VCaP (cell line): ENCODE data around the gene LRRC14B.

Experiments
- H3K27ac ChIP-seq: fragments of 450-650 bp; 2 replicates; pipeline ENCODE4 v1.5.1; 2017
- TF ChIP-seq, protein P1 (sequence below): fragments of 450-650 bp; conservative IDR thresholded peaks from 2 replicates; pipeline ENCODE4 v1.5.1; 2017; ENCODE audit warnings: mild to moderate bottlenecking, moderate library complexity

Gene LRRC14B

GRCh38 chr5:186091-187041, 4.9 kb upstream of the LRRC14B start:
- no peak overlapping the region for H3K27ac ChIP-seq
- TF ChIP-seq, protein P1, sequence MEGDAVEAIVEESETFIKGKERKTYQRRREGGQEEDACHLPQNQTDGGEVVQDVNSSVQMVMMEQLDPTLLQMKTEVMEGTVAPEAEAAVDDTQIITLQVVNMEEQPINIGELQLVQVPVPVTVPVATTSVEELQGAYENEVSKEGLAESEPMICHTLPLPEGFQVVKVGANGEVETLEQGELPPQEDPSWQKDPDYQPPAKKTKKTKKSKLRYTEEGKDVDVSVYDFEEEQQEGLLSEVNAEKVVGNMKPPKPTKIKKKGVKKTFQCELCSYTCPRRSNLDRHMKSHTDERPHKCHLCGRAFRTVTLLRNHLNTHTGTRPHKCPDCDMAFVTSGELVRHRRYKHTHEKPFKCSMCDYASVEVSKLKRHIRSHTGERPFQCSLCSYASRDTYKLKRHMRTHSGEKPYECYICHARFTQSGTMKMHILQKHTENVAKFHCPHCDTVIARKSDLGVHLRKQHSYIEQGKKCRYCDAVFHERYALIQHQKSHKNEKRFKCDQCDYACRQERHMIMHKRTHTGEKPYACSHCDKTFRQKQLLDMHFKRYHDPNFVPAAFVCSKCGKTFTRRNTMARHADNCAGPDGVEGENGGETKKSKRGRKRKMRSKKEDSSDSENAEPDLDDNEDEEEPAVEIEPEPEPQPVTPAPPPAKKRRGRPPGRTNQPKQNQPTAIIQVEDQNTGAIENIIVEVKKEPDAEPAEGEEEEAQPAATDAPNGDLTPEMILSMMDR: no peak

GRCh38 chr5:187042-187431, 4.3 kb upstream of the LRRC14B start:
- H3K27ac ChIP-seq: no peak overlapping the region
- TF ChIP-seq, protein P1: no peak

DNA sequence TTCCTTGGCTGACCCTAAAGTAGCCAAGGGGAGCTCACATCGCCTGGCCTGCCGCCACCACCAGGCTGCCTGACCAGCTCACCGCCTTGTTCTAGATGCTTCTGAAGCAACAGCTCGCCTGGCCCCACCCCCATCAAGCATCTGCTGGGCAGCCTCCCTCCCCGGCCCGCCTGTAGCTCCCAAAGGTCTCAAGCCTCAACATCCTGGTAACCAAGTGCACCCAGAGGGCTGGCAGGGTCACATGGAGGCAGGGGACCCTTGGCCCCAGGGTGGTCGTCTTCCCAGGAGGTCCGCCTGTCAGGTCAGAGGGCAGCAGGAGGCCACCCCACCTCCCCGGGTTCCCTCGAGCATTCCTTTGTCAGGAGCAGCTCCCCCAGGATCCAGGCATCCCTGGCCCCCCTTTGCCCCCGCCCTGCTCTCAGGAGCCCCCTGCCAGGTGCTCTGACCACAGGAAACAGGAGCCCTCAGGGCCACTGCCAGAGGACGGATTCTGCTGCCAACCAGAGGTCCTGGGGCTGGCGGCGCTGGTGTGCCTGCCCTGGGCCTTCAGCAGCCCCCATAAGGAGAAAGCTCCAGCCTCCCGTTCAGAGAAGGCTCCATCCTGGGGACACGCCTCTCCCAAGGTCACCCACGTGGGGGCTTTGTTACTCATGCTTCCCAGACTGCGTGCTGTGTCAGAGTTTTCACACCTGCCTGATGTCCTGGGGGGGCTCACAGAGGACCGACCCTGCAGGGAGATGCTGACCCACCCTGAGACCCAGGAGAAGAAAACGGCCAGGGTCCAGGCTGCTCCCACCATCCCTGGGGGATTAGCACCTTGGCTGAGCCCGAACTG, 3.5 kb upstream of the LRRC14B start:
- H3K27ac ChIP-seq: no peak overlapping the region
- TF ChIP-seq, protein P1: no peak

DNA sequence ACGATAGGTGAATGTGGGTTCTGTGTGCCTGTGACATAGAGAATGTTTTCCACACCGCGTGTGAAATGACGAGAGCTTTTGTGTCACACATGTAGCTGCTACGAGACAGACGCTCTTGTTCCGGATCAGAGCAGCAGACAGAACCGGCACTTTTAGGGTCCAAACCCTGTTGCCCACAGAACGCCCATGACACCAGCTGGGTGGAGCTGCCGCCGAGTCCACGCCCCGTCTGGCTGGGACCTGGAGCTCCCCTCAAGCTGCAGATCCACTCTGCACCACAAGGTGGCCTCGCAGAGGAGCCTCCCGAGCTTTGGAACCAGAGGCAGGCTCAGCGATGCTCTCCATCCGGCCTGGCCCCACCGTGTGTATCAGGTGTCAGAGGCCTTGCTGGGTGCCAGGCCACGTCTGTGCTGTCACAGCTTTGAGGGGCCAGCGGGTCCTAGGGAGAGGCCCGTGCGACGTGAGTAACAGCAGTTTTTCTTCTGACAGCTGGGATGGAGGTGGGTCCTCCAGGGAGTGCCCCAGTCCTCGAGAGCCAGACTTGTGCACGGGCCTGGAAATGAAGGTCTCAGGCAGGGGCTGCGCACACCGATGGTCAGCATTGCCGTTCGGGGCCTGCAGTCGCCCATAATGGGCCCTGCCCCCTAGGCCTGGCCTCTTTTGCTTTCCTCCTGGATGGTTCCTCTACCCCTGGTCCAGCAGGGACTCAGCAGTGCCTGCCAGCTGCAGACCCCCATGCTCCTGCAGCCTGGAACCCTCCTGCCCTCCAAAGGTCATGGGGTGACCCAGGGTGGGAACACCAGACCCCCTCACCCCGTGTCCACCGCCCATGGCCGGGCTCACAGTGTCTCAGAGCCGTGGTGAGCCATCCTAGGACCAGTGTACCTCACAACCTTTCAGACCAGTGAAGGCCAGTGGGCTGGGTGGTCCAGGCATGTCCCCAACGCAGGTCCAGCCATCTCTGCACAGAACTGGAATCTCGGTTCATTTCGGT, 2.5 kb upstream of the LRRC14B start:
- TF ChIP-seq, protein P1: peak; percentile 92
- no peak overlapping the region for H3K27ac ChIP-seq

DNA sequence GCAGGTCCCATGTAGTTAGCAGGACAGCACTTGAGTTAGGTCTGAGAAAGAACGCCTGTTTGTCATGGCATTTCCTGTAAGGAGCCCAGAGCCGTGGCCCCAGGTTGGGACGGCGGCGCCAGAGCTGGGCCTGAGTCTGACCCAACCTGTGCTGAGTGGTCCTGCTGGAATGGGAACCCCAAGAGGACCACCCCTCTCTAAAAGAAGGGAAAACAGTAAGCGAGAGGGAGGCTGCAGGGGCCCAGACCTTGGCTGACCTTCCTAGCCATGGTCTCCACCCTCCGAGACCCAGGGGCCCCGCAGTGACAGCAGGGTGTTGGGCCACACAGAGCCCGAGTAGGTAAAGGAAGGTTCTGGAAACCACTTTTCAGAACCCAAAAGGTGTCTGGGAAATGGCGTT, 1.8 kb upstream of the LRRC14B start:
- H3K27ac ChIP-seq: no peak overlapping the region
- TF ChIP-seq, protein P1: no peak

GRCh38 chr5:189976-190365, 1.3 kb upstream of the LRRC14B start:
- no peak overlapping the region; the same call in 1 of the 2 replicates for H3K27ac ChIP-seq
- TF ChIP-seq, protein P1: no peak
